Thymus (tissue), 11 donors: ENCODE data around the gene DNAH10. TPM values are rescaled to one million over a fixed set of nuclear protein-coding genes. Genes with fewer than 3 reads are reported as not detected.

Source experiments
- DNase-seq, 9 donors: peaks; one replicate each; pipeline ENCODE4 v3.0.0-alpha.2; 2013; ENCODE audit warnings: low spot score in 9 of 9, low read depth in 6 of 9, missing footprints in 1 of 9
- H3K27ac ChIP-seq, 2 donors: one replicate each; pipeline ENCODE4 v1.5.1; 2013; ENCODE audit warnings: control low read depth in 1 of 2, low read depth in 1 of 2, low read length in 1 of 2, mild to moderate bottlenecking in 1 of 2, moderate library complexity in 1 of 2
- H3K27me3 ChIP-seq, 2 donors: one replicate each; pipeline ENCODE4 v1.5.1; 2013; ENCODE audit warnings: low read length in 1 of 2; ENCODE audit not compliant: control insufficient read depth in 2 of 2, insufficient read depth in 1 of 2
- H3K36me3 ChIP-seq, 2 donors: one replicate each; pipeline ENCODE4 v1.5.1; 2013; ENCODE audit warnings: low read length in 1 of 2, mild to moderate bottlenecking in 1 of 2, moderate library complexity in 1 of 2; ENCODE audit not compliant: control insufficient read depth in 2 of 2, insufficient read depth in 2 of 2
- H3K4me1 ChIP-seq, 2 donors: one replicate each; pipeline ENCODE4 v1.5.1; 2013; ENCODE audit warnings: low read length in 2 of 2; ENCODE audit not compliant: control insufficient read depth in 2 of 2, insufficient read depth in 2 of 2
- H3K4me3 ChIP-seq, 2 donors: one replicate each; pipeline ENCODE4 v1.5.1; 2013; ENCODE audit warnings: low read length in 2 of 2, control low read depth in 1 of 2, mild to moderate bottlenecking in 1 of 2
- H3K9me3 ChIP-seq, 2 donors: one replicate each; pipeline ENCODE4 v1.5.1; 2013; ENCODE audit warnings: low read length in 1 of 2, mild to moderate bottlenecking in 1 of 2; ENCODE audit not compliant: control insufficient read depth in 2 of 2, insufficient read depth in 1 of 2
- WGBS: extraction: QIAGEN DNeasy Blood & Tissue Kit; methylation state at CpG from one replicate; pipeline ENCODE4 v1.1.7; 2013; 5-methylcytosine and 5-hydroxymethylcytosine counted together
- polyA plus RNA-seq: library from polyadenylated mRNA; stranded (reverse); fragments of 200-250 nt; gene quantifications from one replicate; pipeline ENCODE4 v1.2.3, GENCODE V29; 2013
- total RNA-seq: library from RNA; stranded (reverse); fragments of 120-200 nt; gene quantifications from one replicate; pipeline ENCODE4 v1.2.4, GENCODE V29; 2013
- donor health status: healthy.

The DNAH10 gene
- total and polyA plus RNA-seq, 2 donors, result 0.47 to 0.82 TPM

- no peak for DNase-seq
- no peaks in the 10 kb centered on the region for H3K9me3 ChIP-seq
- no peak overlapping the region for H3K27ac ChIP-seq
- no peak overlapping the region for H3K4me3 ChIP-seq
- peaks cover 0 to 2% of the 10 kb centered on the region in 2 donors for H3K4me1 ChIP-seq
- H3K36me3 ChIP-seq, result no peaks in the 10 kb centered on the region
- H3K27me3 ChIP-seq, result peaks cover 2% of the 10 kb centered on the region in 2 donors
- 93% methylated on average over 25 of the region's 25 CpGs for WGBS
These were observed 150.6 kb downstream of the DNAH10 start for GRCh38 chr12:123912415-123913380.

- peaks cover 0 to 2% of the 10 kb centered on the region in 2 donors for H3K27me3 ChIP-seq
- H3K9me3 ChIP-seq, result no peaks in the 10 kb centered on the region
- H3K4me3 ChIP-seq, result no peak overlapping the region
- DNase-seq, result no peak
- H3K27ac ChIP-seq, result no peak overlapping the region
- H3K36me3 ChIP-seq, result no peaks in the 10 kb centered on the region
- 91% methylated on average over 20 of the region's 20 CpGs for WGBS
- H3K4me1 ChIP-seq, result no peaks in the 10 kb centered on the region
These were observed 152.7 kb downstream of the DNAH10 start for GRCh38 chr12:123914726-123915333.

DNA sequence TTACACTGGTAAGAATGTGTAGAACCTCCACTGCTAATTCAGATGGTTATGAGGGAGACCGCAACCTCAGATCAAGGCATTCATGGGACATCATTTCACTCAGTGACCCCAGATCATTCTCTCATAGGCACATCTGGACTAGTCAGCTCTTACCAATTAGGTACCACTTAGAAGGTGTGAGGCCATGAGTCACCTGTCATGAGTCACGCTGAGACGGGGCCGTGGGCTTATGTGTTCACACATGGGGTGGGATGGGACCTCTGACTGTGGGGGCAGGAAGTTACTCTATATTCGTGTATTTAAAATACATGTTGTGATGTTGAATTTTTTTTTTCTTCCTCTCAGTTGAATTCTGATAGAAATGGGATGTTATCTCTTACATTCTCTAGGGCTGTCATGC lies 154.6 kb downstream of the DNAH10 start:
- DNase-seq, result no peak
- H3K36me3 ChIP-seq, result no peaks in the 10 kb centered on the region
- 91% methylated on average over 5 of the region's 5 CpGs for WGBS
- no peaks in the 10 kb centered on the region for H3K9me3 ChIP-seq
- H3K4me3 ChIP-seq, result no peak overlapping the region
- H3K4me1 ChIP-seq, result peaks cover 8 to 9% of the 10 kb centered on the region in 2 donors
- H3K27me3 ChIP-seq, result peaks cover 0 to 2% of the 10 kb centered on the region in 2 donors
- no peak overlapping the region for H3K27ac ChIP-seq

DNA sequence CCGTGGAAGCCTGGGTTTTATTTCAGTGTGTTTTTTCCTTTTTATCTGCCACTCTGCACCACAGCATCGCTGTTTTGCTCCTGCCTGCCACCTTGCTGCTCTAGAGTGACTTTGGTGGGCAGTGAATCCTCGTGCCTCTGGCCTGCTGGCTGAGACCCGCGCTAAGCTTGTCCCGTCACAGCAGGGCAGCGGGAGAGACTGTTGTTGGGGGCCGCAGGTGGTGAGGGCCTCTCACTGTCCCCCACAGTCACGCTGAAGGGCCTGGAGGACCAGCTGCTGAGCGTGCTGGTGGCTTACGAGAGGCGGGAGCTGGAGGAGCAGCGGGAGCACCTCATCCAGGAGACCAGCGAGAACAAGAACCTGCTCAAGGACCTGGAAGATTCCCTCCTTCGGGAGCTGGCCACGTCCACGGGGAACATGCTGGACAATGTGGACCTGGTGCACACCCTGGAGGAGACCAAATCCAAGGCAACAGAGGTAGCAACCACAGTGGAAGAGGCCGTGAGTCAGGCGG lies 155.3 kb downstream of the DNAH10 start:
- 96% methylated on average over 19 of the region's 19 CpGs for WGBS
- Histone ChIP-seq H3K4me1 (peaks cover 8 to 16% of the 10 kb centered on the region in 2 donors), H3K36me3 (no peaks in the 10 kb centered on the region), H3K27me3 (peaks cover 0 to 2% of the 10 kb centered on the region in 2 donors), H3K9me3 (no peaks in the 10 kb centered on the region), H3K27ac (no peak overlapping the region), H3K4me3 (no peak overlapping the region)
- no peak for DNase-seq

DNA sequence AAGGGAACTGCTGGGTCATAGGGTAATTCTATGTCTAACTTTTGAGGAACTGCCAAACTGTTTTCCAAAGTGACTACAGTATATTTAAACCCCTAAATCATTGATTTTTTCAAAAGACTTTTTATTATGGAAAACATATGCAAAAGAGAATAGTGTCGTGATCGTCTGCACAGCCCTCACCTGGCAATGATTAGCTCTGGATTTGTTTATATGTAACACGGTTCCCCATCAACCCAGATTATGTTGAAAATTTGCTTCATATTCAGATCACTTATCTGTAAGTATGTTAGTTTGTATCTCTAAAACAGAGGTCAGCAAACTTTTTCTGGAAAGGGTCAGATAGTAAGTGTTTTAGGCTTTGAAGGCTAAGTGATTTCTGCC lies 157.9 kb downstream of the DNAH10 start:
- no peaks in the 10 kb centered on the region for H3K36me3 ChIP-seq
- no peak for DNase-seq
- 94% methylated on average over 3 of the region's 3 CpGs for WGBS

GRCh38 chr12:123923038-123923437 lies 160.9 kb downstream of the DNAH10 start:
- no peak overlapping the region for H3K4me3 ChIP-seq
- 99% methylated on average over 2 of the region's 2 CpGs for WGBS
- no peaks in the 10 kb centered on the region for H3K27me3 ChIP-seq
- H3K4me1 ChIP-seq, result peaks cover 12 to 28% of the 10 kb centered on the region in 2 donors
- no peaks in the 10 kb centered on the region for H3K36me3 ChIP-seq
- H3K27ac ChIP-seq, result no peak overlapping the region
- no peak for DNase-seq
- no peaks in the 10 kb centered on the region for H3K9me3 ChIP-seq

More for the DNA sequence above, 157.9 kb downstream of the DNAH10 start:
- H3K4me3 ChIP-seq, result no peak overlapping the region
- H3K4me1 ChIP-seq, result peaks cover 8 to 18% of the 10 kb centered on the region in 2 donors
- no peaks in the 10 kb centered on the region for H3K9me3 ChIP-seq
- no peaks in the 10 kb centered on the region for H3K27me3 ChIP-seq
- no peak overlapping the region for H3K27ac ChIP-seq

DNA sequence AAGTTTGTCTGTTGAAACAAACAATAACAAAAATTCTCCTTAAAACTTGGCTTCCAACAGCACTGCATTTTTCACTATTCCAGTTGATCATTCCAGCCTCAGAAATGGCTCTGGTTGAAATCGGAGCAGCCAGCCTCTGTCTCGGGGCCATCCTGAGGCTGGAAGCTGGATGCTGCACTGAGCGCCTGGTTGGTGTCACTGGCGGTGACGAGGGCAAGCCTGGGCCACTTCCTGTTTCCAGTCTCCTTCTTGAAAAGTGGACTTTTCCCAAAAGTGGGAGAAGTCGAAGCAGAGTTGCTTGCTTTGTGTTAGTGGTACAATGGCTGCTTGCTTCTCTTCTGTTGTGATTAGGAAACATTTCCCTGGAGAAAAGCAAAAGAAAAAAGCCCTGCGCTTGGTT lies 161.8 kb downstream of the DNAH10 start:
- no peak overlapping the region for H3K4me3 ChIP-seq
- no peak for DNase-seq
- WGBS, result 92% methylated on average over 7 of the region's 7 CpGs
- H3K36me3 ChIP-seq, result no peaks in the 10 kb centered on the region
- H3K4me1 ChIP-seq, result peaks cover 21 to 37% of the 10 kb centered on the region in 2 donors
- no peaks in the 10 kb centered on the region for H3K27me3 ChIP-seq
- no peaks in the 10 kb centered on the region for H3K9me3 ChIP-seq
- no peak overlapping the region for H3K27ac ChIP-seq

DNA sequence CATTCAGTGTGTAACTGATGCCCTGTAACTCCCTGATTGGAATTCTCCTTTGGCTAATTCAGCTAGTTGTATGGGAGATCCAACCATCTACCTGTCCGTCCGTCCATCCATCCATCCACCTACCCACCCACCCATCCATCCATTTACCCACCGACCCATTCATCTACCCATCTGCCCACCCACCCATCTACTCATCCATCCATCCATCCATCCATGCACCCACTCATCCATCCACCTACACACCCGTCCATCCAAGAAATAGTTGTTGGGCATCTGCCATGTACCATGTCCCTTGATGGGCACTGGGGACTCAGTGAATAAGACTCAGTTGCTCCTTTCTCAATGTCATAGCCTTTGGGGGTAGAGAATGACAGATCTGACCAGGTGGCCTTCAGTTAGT lies 162.4 kb downstream of the DNAH10 start:
- Histone ChIP-seq H3K9me3 (no peaks in the 10 kb centered on the region), H3K27ac (no peak overlapping the region), H3K4me3 (no peak overlapping the region), H3K36me3 (no peaks in the 10 kb centered on the region), H3K27me3 (no peaks in the 10 kb centered on the region), H3K4me1 (peaks cover 27 to 43% of the 10 kb centered on the region in 2 donors)
- WGBS, result 98% methylated on average over 4 of the region's 4 CpGs
- DNase-seq, result no peak

GRCh38 chr12:123928274-123928865 lies 166.3 kb downstream of the DNAH10 start:
- Histone ChIP-seq H3K27me3 (no peaks in the 10 kb centered on the region), H3K4me3 (no peak overlapping the region), H3K9me3 (no peaks in the 10 kb centered on the region), H3K36me3 (no peaks in the 10 kb centered on the region), H3K27ac (no peak overlapping the region), H3K4me1 (peaks cover 53 to 61% of the 10 kb centered on the region in 2 donors)
- DNase-seq, result no peak
- WGBS, result 76% methylated on average over 15 of the region's 15 CpGs
